ENCODE measurements around the gene FAM228B.

DNA sequence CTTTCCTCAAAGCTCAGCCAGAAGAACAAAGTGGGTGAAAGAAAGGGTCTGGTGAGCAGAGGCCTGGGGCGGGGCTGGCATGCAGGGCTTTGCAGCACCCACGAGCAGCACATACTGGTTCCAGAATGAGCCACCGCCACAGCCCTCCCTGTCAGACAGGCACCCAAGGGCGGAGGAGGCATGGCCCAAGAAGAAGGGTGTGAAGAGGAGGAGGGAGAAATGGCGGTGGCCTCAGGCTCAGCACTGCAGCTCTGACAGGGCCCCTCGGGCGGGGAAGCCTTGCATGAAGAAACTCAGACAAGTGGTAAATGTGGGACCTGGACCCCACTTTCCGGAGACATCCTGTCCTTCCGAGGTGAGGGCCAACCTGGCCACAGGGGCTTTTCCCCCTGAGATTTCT, 67.2 kb downstream of the FAM228B start:
- TF ChIP-seq, protein P1, sequence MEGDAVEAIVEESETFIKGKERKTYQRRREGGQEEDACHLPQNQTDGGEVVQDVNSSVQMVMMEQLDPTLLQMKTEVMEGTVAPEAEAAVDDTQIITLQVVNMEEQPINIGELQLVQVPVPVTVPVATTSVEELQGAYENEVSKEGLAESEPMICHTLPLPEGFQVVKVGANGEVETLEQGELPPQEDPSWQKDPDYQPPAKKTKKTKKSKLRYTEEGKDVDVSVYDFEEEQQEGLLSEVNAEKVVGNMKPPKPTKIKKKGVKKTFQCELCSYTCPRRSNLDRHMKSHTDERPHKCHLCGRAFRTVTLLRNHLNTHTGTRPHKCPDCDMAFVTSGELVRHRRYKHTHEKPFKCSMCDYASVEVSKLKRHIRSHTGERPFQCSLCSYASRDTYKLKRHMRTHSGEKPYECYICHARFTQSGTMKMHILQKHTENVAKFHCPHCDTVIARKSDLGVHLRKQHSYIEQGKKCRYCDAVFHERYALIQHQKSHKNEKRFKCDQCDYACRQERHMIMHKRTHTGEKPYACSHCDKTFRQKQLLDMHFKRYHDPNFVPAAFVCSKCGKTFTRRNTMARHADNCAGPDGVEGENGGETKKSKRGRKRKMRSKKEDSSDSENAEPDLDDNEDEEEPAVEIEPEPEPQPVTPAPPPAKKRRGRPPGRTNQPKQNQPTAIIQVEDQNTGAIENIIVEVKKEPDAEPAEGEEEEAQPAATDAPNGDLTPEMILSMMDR (conservative IDR thresholded peaks at IDR 0.05 in 1 of 2, IDR thresholded peaks at IDR 0.05 in 1 of 2; ENCODE audit: low read depth in 1 of 2, low read length in 2 of 2) = no peak
- TF ChIP-seq EZH2 (IDR thresholded peaks at IDR 0.05; ENCODE audit: low read length, missing control alignments) = no peak

Measured in fibroblast of lung (primary cell).